Choroid plexus epithelial cell (primary cell): ENCODE measurements around the gene SLC26A8.
"Not testable (repeated sequence)": the region's sequence is repeated elsewhere in the genome, so short reads cannot be mapped to it uniquely, and the experiment has no call there.

ENCODE experiments used
- DNase-seq: peaks from one replicate; pipeline ENCODE4 v3.0.0-alpha.2; 2010; ENCODE audit warnings: low read depth
- H3K4me3 ChIP-seq: 2 replicates; pipeline ENCODE4 v1.5.1; 2011; ENCODE audit warnings: low read depth, mild to moderate bottlenecking, control low read depth, low read length, moderate library complexity
- CTCF ChIP-seq: conservative IDR thresholded peaks from 2 replicates; pipeline ENCODE4 v1.5.1; 2011; ENCODE audit warnings: low read depth, mild to moderate bottlenecking, control low read depth, inconsistent platforms, low read length, moderate library complexity

The SLC26A8 gene

GRCh38 chr6:36038120-36038876 is 13.9 kb upstream of the SLC26A8 start:
- DNase-seq: no peak
- TF ChIP-seq CTCF: no peak
- no peak overlapping the region for H3K4me3 ChIP-seq

- no peak for DNase-seq
- no peak for TF ChIP-seq CTCF
- H3K4me3 ChIP-seq: no peak overlapping the region
Measured at GRCh38 chr6:36035225-36035624, 10.8 kb upstream of the SLC26A8 start.

- no peak for TF ChIP-seq CTCF
- H3K4me3 ChIP-seq: no peak overlapping the region
- no peak for DNase-seq
Measured at GRCh38 chr6:36034441-36034840, 10.0 kb upstream of the SLC26A8 start.

GRCh38 chr6:36033935-36034334 is 9.5 kb upstream of the SLC26A8 start:
- DNase-seq: peak; percentile 20

GRCh38 chr6:36033144-36033543 is 8.7 kb upstream of the SLC26A8 start:
- not testable (repeated sequence) for H3K4me3 ChIP-seq, DNase-seq

More at GRCh38 chr6:36033935-36034334, 9.5 kb upstream of the SLC26A8 start:
- no peak overlapping the region for H3K4me3 ChIP-seq
- no peak for TF ChIP-seq CTCF

GRCh38 chr6:36032261-36032660 is 7.8 kb upstream of the SLC26A8 start:
- TF ChIP-seq CTCF: no peak
- no peak for DNase-seq
- H3K4me3 ChIP-seq: no peak overlapping the region

GRCh38 chr6:36029464-36029863 is 5.0 kb upstream of the SLC26A8 start:
- TF ChIP-seq CTCF: no peak
- peak overlapping the region; percentile 98 for H3K4me3 ChIP-seq
- peak; percentile 88 for DNase-seq
